NK-92 (cell line): ENCODE results near the gene OPRM1.
"Not testable (repeated sequence)": the region's sequence is repeated elsewhere in the genome, so short reads cannot be mapped to it uniquely, and the experiment has no call there.

Experiments
- DNase-seq: peaks from one replicate; lab custom pipeline; 2025; ENCODE audit not compliant: unreplicated experiment; lab: John Stamatoyannopoulos, UW

OPRM1 gene

GRCh38 chr6:154238831-154239230, 199.8 kb downstream of the OPRM1 start:
- no peak for DNase-seq

- no peak for DNase-seq
These were observed 200.4 kb downstream of the OPRM1 start for GRCh38 chr6:154239392-154239791.

- not testable (repeated sequence) for DNase-seq
These were observed 202.0 kb downstream of the OPRM1 start for GRCh38 chr6:154241061-154241460.

- no peak for DNase-seq
These were observed 202.5 kb downstream of the OPRM1 start for GRCh38 chr6:154241581-154241980.

- no peak for DNase-seq
These were observed 203.7 kb downstream of the OPRM1 start for GRCh38 chr6:154242617-154243357.

DNA sequence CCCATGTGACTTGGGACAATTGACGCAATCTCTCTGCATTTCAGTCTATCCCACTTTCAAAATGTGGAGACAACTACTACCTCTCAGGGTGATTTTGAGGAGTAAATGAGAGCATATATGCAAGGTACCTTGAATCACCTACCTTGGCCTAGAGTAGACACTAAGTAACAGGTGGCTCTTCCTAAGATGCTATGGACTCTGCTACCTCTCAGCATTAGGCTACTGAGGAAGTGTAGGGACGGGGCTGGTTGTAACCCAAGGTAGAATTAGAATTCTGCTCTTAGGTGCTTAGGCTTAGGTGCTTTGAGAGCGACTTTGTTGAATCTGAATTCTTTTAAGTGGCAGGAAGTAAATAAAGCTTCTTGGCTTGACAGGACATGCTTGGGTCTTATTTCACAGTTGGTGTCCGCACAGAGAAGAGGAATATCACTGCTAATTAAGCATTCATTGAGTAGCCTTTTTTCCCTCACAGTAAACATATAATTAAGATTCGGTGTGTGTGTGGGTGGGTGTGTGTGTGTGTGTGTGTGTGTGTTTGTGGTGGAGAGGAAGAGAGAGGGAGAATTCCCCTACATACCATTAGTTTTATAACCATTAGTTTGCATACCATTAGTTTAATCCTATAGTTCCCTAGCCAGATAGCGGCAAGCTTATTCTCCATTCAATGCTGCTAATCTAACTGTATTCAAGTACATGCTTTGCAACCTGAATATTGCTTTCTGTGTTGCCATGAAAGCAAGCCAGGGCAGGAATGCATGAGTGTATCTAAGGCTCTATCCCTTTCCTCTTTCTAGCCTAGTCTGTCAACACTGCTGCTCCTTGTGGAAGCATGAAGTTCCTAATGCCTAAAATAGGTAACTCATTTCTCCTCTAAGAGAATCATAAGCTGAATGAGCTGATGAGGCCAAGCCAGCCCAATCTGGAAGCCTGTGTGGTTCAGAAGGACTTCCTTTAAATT, 205.0 kb downstream of the OPRM1 start:
- DNase-seq = no peak

DNA sequence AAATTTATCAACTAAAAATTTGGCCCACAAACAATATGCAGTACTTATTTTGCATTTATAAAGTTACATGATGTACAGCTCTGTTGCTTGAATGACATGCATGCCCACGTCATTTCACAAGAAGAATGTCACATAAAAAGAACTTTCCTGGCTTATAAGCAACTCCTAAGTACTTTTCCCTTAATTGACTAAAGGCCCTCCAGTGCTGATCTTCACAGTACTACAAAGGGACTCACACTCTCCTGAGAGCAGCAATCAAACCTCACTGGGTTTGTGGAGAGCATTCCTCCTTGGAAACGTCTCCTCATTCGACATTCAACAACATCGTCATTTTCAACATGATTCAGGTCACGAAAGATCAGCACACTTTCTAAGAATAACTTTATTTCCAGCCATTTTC, 206.5 kb downstream of the OPRM1 start:
- DNase-seq = no peak

- no peak for DNase-seq
These were observed 207.7 kb downstream of the OPRM1 start for GRCh38 chr6:154246723-154247118.

DNA sequence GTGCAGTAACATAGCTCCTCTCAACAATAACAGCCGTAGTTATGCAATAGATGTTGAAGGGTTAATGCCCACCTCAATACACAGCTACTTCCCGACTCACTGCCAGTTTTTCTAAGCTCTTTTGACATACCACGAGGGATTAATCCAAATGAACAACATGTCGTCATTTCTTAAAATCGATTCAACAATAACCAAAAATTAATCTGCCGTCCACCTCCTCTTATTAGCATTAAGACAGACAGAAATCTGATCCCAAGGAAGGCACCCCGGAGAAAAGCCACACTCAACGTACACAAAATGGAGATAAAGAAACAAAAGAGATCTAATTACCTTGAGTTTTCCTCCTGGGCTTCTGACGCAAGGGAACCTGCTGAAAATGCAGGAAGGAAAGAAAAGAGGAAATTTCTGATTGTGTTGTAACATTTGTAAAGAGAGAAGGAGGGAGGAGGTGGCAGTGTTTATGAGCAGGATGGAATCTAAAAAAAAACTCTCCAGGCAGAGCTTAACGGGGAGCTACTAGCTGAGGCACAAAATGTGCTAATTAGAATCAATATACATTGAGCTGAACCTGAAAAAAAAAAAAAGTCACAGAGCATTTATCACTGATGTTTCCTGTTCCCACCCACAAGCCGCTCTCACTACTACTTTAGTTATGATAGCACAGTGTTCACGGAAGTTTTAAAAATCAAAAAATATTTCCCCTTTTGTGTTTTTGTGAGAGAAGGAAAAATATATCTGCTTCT, 208.2 kb downstream of the OPRM1 start:
- no peak for DNase-seq

DNA sequence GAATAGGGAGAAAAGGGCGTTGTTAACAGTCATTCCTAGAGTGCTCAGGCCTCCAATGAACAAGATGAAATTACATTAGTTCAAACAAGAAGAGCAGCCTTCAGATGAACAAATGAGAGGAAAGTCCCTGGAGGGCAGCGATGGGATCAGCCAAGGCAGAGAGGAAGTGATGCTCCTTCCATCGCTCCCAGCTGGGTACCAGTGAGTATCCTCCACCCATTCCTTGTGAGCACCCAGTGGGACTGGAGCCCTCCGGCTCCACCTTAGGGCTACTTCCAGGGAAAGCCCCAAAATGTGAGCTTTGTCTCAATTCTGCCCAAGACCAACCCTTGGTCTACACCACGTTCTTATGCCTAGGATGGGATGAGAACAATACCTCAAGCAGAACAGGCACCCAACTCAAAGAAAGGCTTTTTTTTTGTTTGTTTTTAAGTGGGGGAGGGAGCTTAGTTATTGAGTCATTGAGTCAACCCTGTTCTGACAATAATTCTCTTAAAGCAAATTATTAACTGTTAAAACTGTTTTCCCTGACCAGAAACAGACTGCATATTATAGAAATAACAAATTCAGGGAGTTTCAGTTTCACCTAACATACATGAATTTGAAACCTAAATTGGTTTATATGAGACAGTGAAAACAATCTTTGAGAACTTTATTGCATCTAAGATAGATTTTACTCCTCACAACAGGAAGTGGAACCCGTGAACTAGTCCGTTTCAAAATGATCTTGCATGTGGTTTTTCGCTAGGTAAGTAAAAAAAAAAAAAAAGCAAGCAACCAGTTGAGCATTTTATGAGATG, 210.7 kb downstream of the OPRM1 start:
- DNase-seq = no peak

- no peak for DNase-seq
These were observed 212.1 kb downstream of the OPRM1 start for GRCh38 chr6:154251116-154251515.

GRCh38 chr6:154252678-154253077, 213.6 kb downstream of the OPRM1 start:
- no peak for DNase-seq

DNA sequence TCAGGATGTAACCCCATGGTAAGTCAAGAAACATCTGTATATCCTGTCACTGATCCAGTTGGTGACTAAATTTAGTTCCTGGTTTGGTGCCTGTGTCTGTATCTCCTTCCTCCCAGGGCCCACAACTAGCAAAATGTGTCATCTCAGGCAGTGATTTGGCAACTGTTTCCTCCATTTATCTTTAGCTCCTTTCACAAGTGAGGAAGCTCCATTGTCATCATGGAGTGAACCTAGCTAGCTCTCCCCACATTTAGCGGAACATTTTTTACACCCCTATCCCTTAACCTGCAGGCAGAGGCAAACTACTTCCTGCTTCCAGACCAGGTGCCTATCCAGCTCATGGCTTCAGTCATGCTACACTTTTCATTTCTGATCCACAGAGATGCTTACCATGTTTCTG, 218.0 kb downstream of the OPRM1 start:
- no peak for DNase-seq

DNA sequence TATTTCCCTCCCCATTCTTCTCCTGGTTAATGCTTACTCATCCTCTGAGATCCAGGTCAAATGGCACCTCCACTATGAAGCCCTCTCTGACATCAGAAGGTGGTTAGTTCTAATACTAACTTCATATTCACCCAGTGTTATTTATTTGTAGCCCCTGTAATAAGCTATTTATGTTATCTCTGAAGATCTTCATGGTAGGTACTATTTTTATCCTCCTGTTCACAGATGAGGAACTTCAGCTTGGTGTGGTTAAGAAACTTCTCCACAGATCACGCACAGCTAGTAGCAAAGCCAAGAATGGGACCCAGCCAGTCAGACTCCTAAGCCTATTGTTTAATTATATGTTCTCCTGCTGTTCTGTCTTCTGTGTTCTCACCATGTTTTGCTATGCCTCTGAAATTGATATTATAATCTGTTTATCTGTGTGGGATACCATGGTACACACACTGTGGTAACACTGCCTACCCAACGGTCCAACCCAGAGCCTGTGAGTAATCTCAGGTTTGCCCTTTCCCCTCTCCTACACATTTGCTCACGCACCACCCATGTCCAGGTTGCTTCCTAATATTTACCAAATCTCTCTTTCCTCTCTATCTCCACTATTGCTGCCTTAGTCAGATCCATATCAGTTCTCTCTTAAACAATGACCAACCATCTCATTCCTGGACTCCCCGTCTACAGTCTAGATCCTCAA, 219.2 kb downstream of the OPRM1 start:
- DNase-seq = no peak

GRCh38 chr6:154261688-154262397, 222.8 kb downstream of the OPRM1 start:
- DNase-seq = no peak

DNA sequence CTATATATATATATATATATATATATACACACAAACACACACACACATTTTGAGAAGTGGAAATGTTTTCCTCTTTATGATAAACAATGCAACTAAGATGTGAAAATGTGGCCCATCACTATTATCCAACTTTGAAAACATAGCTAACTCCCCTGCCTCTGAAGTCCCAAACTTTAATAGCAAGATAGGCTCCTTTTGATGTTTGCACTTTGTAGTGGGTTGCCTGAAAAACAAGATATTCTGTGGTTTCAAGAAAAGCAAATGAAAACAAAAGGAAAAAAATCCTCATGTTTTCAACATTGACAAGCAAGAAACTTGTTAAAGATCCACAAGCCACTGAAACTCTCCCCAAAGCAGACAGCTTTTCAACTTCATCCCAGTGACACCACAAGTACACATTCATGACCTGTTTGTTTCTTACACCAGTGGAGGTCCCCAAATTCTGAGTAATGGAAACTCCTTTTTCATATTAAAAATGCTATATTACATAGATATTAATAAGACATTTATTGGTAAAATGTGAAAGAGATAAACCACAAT, 227.6 kb downstream of the OPRM1 start:
- DNase-seq = no peak

DNA sequence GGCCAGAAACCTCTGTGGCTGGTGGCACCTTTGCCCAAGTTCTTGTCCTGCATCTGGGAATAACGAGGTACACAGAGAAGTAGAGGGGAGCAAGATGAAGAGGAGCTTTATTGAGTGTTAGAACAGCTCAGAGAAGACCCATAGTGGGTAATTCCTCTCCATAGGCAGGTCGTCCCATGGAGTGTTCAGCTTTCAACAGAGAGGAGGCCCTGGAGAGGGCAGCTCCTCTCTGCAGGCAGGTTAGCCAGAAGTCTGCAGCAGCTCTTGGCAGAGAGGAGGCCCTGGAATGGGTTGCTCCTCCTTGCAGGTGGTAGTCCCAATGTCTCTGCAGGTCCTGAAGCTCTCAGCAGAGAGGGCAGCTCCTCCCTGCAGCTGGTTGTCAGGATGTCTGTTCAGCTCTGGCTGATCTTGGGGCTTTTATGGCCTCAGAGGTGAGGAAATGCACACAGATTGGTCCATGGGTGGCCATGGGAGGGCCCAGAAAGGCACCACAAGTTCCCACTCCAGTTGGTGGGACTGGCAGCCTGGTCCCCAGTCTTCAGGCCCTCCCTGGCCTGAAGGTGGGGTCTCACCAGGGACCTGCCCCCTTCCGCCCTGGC, 228.6 kb downstream of the OPRM1 start:
- DNase-seq = no peak

GRCh38 chr6:154268486-154268885, 229.4 kb downstream of the OPRM1 start:
- no peak for DNase-seq

GRCh38 chr6:154274168-154274567, 235.1 kb downstream of the OPRM1 start:
- no peak for DNase-seq
